Smooth muscle cell of the brain vasculature (primary cell): Measurements from ENCODE around the gene ZBTB2.
"Not testable (repeated sequence)": the region's sequence is repeated elsewhere in the genome, so short reads cannot be mapped to it uniquely, and the experiment has no call there.

ENCODE experiments used
- DNase-seq: peaks from one replicate; pipeline ENCODE4 v3.0.0-alpha.2; 2012; ENCODE audit warnings: low read depth, low spot score

ZBTB2 gene

DNA sequence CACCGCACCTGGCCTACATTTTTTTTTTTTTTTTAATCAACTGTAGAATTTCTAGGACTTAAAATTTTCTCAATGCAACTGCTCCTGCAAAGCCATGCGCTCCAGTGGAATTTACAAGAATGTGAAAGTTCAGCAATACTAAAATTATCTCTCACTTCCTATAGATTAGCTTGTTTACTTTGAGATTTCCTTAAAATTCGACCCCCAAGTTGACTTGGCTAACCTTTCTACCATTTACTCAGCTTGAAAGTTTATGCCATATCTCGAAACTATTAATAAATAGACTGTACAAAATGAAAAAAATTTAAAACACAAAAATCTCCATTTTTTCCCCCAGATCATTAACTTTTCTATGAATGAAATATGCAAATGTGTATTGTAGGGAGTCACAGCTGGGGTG, 64.3 kb downstream of the ZBTB2 start:
- no peak for DNase-seq

DNA sequence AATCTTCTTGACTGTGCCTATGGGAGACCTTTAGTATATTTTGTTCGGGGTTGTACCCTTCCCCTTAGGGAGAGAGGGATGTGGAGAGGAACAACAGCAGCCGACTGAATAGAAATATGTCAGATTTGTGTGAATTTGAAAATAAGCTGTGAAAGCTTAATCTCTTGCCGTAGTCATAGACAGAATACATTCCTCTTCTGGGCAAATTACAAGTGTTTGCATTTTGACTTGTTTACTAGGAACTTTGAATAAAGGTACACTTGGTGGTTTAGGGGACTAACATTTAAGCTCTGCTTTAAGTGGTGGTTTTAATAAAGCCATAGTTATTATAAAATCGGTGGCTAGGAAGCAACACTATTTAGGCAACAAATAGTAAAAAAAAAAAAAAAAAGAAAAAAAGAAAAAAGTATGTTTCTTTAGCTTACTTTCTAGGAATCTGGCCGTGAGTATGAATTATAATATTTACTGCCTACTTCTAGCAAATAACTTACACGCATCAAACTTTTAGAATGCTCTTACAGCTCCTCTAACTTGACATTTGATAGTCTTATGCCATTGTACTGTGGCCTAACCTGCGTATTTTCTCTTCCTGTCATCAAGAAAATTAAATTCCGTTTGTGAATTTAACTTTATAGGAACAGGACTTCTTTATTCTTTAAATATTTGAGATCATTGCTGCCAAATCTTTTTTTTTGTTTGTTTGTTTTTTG, 65.1 kb downstream of the ZBTB2 start:
- DNase-seq: no peak

DNA sequence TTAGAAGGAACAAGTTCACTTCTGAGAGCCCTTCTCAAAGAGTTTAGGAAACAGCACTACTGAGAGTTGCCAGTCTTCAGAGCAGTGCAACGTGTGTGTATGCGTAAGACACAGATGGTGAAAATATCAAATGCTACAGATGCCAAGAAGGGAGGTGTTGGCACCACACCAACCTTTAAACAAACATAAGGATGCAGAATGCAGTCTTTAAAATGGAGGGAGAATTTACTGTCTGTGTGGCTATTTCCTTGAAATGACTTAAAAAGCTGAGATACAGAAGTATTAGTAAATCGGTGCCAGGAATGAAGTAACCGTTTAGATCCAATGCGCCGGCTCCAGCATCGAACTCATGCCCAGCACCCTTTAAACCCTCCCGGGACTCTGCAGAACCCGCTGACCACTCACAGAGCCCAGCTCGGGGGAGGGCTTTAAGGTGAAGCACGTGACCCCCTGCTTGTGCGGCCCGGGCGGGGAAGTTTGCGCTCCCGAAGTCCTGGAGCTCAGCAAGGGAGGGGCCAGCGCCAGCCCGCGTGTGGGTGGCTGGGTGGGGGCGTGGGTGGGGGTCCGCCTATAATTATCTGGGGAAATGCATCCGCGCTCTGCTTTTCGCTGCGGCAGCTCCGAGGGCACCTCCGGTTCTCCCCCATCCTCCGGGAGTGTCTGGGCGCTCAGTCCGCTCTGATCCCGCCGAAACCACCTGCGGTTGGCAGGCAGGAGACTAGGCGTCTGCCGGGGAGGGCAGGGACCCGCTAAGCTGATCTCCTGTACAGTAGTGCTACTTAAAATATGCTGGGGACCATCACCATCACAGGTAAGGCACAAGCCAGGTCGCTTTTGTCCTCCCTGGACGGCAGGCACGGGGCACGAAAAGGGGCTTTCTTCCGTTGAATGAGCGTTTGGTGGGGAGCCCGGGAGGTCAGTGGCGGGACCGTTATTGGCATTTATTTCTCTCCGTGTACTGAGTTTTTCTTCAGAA, 66.0 kb downstream of the ZBTB2 start:
- no peak for DNase-seq

DNA sequence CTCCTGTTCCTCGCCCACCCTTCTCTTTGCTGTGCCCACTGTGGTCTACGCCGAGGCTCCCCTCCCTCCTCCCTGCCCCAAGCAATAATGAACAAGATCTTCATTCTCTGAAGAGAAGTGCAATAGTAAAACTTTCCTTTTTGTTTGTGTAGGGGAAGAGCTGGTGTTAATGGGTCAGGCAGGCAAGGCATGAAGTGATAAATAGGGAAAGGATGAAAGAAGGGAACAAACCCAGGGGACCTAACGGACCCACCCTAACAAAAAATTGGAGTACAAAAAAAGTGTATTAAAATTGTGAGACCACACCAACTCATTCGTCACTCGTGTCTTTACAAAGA, 66.9 kb downstream of the ZBTB2 start:
- no peak for DNase-seq

DNA sequence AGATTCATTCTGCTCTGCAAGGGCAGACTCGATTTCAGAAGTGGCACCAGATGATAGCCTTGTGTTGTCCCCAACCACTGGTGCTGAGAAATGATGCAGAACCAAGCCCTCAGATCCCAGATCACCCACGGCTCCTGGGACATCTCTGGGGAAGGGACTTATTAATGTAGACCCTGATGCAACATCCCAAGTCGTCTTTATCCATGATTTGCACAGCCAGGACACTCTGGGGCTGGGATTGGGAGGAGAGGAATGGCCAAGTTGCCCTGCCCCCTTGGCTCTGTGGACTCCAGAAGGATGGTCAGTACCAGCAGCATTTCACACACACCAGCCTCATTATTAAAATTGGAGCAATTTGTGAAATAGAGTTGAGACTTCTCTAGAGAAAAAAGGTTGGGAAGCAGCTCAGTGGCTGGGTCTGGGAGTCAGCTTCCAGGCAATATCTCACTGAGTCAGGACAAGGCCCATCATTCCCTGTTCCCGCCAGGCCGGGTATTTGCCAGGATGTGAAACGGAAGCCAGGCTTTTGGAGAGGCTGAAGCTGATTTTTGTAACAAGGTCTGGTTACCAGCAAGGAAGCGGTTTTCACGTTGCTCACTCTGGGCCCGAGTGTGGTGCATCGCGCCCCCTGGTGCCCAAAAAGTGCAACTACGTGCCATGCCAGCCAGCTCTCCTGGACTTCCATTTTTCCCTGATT, 67.4 kb downstream of the ZBTB2 start:
- peak; percentile 74 for DNase-seq

DNA sequence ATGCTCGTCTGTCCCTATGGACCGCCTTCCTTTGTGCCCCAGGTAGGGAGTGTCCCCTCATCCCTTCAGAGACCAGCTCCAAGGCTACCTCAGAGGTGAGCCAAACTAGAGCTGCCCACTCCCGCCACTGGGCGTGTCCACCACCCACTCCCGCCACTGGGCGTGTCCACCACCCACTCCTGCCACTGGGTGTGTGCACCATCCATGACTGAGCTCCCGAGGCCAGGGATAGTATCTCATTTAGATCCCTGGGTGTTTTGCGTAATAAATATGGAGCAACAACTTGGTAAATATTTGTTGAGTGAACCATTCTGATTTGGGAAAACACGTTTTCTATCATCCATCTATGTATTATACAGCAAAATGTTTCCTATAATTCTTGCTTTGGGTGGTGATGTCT, 68.8 kb downstream of the ZBTB2 start:
- DNase-seq: no peak

DNA sequence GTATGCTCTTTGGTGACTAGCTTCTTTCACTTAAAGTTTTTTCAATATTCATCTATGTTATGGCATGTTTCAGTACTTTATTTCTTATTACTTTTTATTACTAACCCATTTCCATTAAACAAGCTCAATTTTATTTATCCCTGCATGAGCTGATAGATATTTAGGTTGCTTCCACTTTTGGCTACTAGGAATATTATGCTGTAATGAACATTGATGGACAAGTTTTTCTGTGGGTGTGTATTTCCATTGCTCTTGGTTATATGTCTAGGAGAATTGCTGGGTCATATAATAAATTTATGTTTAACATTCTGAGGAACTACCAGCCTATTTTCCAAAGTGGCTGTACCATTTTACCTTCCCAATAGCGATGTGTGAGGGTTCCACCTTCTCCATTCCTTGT, 69.9 kb downstream of the ZBTB2 start:
- no peak for DNase-seq

DNA sequence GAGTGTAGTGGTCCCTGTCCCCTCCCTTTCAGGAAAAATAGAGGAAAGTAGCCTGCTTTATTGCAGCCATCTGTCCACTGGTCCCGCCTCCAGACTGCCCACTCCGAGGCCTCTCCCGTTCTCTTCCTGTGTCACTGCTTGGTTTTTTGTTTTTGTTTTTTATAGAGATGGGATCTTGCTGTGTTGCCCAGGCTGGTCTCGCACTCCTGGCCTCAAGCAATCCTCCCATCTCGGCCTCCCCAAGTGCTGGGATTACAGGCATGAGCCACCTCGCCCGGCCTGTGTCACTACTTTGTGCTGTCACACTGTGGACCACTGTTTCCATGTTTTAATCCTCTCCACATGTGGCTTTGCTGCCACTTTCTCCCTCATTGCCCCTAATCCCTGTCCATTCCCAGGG, 71.2 kb downstream of the ZBTB2 start:
- no peak for DNase-seq

DNA sequence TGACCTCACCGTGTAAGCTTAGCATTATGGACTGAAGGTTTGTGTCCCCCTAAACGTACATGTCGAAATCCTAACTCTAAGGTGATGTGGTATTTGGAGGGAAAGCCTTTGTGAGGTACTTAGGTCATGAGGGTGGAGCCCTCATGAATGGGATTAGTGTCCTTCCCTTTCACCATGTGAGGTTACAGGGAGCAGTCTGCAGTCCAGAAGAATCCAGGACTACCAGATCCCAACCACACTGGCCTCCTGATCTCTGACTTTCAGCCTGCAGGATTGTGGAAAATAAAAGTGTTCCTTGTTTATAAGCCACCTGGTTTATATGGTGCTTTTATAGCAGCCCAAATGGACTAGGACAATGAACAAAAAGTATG, 73.4 kb downstream of the ZBTB2 start:
- no peak for DNase-seq

DNA sequence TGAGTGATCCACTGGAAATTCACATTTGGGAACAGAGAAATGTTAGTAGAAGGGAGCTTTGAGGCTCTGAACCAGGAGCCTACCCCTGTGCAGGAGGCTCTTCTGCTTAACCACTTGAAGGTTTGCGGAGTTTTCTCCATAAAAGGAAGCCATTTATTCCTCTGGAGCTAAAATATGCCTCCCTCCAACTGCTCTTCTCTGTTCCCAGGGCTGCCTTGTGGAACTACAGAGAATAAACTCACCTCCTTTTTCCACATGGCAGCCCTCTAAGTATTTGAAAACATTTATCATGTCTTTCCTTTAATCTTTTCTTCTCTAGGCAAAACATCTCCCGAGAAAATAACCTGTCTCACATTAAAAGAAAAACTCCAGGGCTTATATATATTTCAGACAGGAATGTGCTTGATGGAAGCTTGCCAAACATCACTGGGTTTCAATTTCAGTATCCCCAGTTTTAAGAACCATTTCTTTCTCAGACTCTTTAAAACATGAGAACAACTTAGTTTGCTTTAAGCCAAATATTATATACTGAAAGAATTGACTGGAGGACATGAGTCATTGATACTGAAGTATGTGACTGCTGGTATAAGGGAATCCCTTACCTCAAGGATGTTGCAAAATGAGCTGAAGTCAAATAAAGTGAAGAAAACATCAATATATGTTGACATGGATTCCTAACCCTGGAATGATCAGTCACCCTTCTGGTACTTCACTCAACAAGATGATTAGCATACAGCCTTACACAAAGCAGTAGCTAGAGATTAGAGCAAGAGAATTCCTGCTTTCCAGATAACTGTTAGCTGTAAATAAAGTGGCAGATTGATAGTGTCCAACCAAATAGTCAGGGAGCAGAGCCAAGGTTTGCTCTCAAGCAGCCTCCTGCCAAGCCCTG, 74.0 kb downstream of the ZBTB2 start:
- DNase-seq: no peak

DNA sequence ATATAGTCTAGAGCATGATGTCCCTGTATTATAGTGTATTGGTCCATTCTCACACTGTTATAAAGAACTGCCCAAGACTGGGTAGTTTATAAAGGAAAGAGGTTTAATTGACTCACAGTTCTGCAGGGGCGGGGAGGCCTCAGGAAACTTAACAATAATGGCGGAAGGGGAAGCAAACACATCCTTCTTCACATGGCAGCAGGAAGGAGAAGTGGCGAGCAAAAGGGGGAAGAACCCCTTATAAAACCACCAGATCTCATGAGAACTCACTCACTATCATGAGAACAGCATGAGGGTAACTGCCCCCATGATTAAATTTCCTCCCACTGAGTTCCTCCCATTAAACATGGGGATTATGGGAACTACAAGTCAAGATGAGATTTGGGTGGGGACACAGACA, 75.7 kb downstream of the ZBTB2 start:
- DNase-seq: not testable (repeated sequence)
